GM18907 (cell line): ENCODE measurements around the gene NPHP4.

Experiments used
- ATAC-seq: cut with Tn5 transposase; IDR thresholded peaks from one replicate; pipeline ENCODE4 v1.9.1; 2021; ENCODE audit warnings: mild to moderate bottlenecking, moderate library complexity; ENCODE audit not compliant: unreplicated experiment

NPHP4 gene

DNA sequence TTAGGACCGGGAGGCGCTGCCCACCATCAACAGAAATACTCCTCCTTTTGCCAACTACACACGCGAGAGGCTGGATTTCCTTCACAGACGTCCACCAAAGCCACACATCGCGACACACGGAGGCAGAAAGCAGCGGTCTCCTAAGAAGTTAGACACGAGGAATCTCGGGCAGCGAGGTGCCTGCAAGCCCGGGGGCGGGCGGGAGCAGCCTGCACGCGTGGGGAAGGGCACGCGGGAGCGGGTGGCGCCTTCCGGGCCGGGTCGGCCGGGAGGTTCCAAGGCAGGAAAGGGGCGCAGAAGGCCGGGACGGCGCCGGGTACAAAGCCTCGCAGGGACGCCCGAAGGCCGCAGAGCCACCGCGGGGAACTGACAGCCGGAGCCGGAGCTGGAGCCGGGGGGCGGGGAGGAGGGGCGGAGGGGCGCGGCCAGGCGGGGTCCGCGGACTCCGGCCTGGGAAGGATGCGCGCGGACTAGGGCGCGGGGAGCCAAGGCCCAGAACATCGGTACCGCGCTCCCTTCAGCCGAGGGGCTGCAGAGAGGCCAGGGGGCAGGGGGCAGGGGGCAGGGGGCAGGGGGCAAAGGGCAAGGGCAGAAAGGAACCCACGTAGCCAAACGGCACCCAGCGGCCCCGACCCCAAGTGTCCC lies 722 bp downstream of the NPHP4 start:
- peak; percentile 20 for ATAC-seq

- no peak for ATAC-seq
These were observed 1.3 kb downstream of the NPHP4 start for GRCh38 chr1:5990913-5991312.

DNA sequence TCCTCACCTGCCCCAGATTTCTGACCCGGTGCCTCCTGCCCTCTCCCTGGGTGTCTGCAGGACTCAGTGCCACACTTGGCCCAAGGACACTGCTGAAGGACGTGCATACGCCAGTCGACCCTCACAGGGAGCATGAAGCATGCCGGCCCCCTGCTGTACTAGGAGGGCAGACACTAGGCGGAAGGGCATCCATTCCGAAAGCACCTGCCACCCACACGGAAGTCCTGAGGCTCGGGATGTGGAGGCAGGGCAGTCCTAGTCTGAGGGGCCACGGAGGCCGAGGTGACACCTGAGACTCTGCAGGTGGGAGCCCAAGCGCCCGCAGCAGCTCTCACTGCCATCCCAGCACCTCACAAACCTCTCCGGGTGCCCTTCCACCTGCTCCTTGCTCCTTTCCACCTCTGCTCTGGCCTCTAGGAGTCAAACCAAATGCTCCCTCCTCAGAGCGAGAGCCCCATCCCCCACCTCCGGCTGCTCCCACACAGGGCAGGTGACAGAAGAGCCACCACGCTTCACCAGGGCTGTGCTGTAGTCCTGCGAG lies 2.4 kb downstream of the NPHP4 start:
- ATAC-seq: no peak

- no peak for ATAC-seq
These were observed 3.0 kb downstream of the NPHP4 start for GRCh38 chr1:5989286-5989605.

- no peak for ATAC-seq
These were observed 3.5 kb downstream of the NPHP4 start for GRCh38 chr1:5988596-5989285.

- ATAC-seq: no peak
These were observed 6.2 kb downstream of the NPHP4 start for GRCh38 chr1:5986018-5986417.

DNA sequence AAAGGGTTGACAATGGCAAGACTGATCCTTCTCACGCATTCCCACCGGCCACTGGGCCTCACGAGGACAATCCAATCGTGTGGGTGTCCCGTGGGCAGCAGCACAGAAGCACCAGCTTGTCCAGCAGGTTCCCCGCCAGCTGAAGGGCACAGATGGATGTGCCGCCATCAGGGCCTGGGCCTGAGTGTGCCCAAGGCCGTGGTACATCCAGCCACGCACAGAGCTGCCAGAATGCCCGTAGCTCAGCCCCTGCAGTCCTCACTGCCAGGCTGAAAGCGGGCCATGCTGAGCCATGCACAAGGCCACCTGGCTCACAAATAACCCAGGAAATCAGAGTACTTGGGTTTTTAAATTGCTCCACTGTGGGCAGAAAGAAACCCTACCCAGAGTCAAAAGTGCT lies 7.0 kb downstream of the NPHP4 start:
- no peak for ATAC-seq

- no peak for ATAC-seq
These were observed 8.7 kb downstream of the NPHP4 start for GRCh38 chr1:5983361-5984103.

DNA sequence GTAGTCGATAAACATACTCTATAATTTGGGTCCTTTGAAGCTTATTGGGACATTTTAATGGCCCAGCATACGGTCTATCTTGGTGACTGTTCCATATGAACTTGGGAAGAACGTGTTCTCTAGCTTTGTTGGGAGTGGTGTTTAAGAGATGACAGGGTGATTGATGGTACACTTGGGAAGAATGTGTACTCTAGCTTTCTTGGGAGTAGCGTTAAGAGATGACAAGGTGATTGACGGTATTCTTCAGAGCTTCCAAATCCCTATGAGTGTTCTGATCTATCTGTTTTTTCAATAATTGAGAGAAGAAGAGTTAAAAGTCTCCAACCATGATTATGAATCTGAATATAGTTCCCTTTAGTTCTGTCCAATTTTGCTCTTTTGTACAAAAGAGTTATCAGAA lies 9.4 kb downstream of the NPHP4 start:
- ATAC-seq: no peak

DNA sequence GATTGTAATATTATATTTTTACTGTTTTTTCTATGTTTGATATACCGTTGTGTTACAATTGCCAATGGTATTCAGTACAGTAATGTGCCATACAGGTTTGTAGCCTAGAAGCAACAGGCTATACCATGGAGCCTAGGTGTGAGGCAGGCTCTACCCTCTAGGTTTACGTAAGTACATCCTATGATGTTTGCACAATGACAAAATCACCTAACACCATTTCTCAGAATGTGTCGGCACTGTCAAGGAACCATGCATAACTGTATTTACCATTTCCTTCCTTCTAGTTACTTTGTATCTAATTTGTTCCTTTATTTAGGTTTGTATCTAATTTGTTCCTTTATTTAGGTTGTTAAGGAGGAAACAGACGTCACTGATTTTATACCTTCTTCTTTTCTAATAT lies 9.9 kb downstream of the NPHP4 start:
- ATAC-seq: no peak

- no peak for ATAC-seq
These were observed 11.2 kb downstream of the NPHP4 start for GRCh38 chr1:5981009-5981380.

GRCh38 chr1:5980314-5981008 lies 11.8 kb downstream of the NPHP4 start:
- ATAC-seq: no peak

DNA sequence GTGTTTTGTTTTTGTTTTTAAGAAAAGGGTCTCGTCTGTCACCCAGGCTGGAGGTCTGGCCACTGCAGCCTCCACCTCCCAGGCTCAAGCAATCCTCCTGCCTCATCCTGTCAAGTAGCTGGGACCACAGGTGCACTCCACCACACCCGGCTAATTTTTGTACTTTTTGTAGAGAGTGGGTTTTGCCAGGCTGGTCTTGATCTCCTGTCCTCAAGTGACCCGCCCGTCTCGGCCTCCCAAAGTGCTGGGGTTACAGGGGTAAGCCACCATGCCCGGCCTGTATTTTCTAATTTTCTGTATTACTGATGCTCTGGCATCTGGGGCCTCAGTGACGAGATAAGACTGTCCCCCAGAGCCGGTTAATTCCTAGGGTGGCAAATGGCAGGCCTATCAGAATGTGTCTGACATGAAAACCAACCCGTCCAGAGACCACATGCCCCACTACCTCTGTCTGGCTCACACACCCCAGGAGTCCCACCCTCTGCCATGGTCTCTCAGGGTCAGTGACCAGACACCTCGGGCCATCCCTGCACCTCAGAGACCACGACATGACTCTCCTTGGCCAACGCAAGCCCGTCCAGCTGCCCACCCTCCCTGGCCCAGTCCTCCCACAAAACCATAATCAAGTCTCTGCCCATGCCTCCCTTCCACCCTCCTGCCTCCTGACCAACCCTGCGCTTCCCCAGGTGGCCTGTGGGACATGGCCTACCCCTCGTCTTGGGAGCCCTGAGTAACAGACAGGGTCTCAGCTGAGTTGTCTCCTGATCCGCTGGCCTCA lies 12.5 kb downstream of the NPHP4 start:
- ATAC-seq: no peak

DNA sequence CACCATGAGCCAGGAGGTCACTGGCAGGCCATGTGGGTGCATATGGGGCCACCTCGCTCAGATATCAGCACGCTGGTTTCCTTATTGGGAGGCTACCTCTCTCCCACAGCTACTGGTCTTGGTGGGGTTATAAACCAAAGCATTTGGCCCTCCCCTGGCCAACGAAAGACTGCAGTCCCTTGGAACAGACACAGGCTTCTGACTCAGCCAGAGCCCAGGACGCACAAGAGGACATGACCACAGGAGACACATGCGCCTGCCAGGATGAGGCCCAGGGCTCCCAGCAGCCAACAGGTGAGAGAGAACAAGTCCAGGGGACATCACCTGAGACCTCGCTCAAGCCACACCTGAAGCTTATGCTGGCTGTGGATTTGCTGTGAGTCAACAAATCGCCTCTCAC lies 13.8 kb downstream of the NPHP4 start:
- ATAC-seq: no peak

- no peak for ATAC-seq
These were observed 14.5 kb downstream of the NPHP4 start for GRCh38 chr1:5977494-5978444.

- no peak for ATAC-seq
These were observed 15.3 kb downstream of the NPHP4 start for GRCh38 chr1:5976726-5977493.

DNA sequence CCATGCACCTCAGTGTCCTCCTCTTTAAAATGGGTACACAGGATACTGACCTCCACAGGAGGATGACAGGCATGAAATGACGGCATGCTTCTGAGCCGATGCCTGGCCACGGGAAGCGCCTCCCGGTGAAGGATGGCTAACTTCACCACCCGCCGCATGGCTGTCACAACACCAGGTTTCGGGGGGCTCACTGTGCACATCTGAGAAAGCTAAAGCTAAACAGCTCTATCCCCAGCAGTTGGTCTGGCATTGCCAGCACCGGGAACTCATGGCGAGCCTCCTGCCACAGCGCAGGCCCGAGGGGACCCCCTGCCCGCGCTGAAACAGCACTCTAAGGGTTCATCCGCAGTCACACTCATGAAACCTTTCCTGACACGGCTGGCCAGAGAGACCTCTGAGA lies 16.0 kb downstream of the NPHP4 start:
- ATAC-seq: no peak

DNA sequence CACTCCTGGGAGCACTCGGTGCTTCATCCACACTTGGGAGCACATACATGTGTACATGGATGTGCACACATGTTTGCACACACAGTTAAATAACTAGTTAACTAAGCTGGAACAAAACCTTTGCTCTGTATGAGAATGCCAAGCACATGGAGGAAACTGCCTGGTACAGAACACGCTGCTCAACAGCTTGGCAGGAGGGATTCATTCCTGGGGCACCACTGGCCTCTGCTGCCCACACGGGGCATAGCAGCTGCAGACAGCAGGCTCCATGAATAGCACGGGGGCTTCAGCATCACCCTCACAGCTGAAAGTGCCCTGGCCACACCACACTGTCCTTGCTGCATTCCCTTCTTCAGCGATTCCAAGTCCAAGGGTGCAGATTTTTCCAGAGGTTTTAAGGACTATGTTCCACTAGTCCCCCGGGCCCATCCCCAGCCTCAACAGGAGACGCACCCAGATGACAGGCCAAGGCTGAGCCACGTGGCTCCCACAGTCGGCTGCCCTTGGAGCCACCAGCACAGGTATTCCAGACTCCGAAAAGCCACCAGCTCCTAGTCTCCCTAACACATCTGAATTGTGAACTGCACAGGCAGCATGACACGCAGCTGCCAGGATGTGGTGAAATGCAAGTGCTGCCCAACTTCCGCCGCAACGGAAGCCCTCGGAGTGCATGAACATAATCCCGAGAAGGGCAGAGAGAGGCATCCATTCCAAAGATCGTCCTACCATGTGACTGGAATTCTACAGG lies 16.9 kb downstream of the NPHP4 start:
- no peak for ATAC-seq
